Body of pancreas (tissue), 4 donors: ENCODE results near the gene KLHL7.

ENCODE experiments used
- CTCF ChIP-seq, 7 experiments: fragments of 450-650 bp in 4 of 7; fragments of 200-600 bp in 3 of 7; sonication (generic) in 3 of 7; IDR thresholded peaks; one replicate each; pipeline ENCODE4 v1.5.1; 2016 to 2019; ENCODE audit warnings: antibody characterized with exemption in 7 of 7
- POLR2A ChIP-seq, 3 donors: fragments of 450-650 bp; IDR thresholded peaks; one replicate each; pipeline ENCODE4 v1.6.1; 2016; ENCODE audit warnings: antibody characterized with exemption in 3 of 3, mild to moderate bottlenecking in 2 of 3

GRCh38 chr7:23158546-23158945, 53.0 kb downstream of the KLHL7 start:
- TF ChIP-seq CTCF (IDR thresholded peaks at IDR 0.05) (no peak), POLR2A (IDR thresholded peaks at IDR 0.05) (no peak)
